IMR-90 (cell line): Measurements from ENCODE around the gene FUBP3. TPM values are rescaled to one million over a fixed set of nuclear protein-coding genes. Genes with fewer than 3 reads are reported as not detected.

Experiments used
- ATAC-seq: fragments of 200-7000 bp; cut with Tn5 transposase; 2 replicates; pipeline ENCODE4 v1.9.1; 2020; ENCODE audit warnings: low read depth, mild to moderate bottlenecking, moderate library complexity
- BruUV-seq: library from RNA; stranded (reverse); fragments of 400-500 nt; replicated peaks from 2 replicates; lab custom pipeline; 2021; lab: Mats Ljungman, UMichigan
- CTCF ChIA-PET: fragments of 300-600 bp; formaldehyde crosslinking; extraction: SDS; loops from one replicate; lab custom pipeline; 2021; ENCODE audit warnings: antibody characterized with exemption; lab: Yijun Ruan, JAX
- POLR2A ChIA-PET: fragments of 300-600 bp; sonication (Branson Sonifier 250); formaldehyde crosslinking; loops from one replicate; lab custom pipeline; 2022; ENCODE audit warnings: antibody characterized with exemption; ENCODE audit not compliant: unreplicated experiment; lab: Charles Lee
- DNase-seq: peaks from one replicate; pipeline ENCODE4 v3.0.0; 2013
- H2AFZ ChIP-seq: replicated peaks from 2 replicates; pipeline ENCODE3; 2013; ENCODE audit warnings: low read length, mild to moderate bottlenecking; ENCODE audit not compliant: poor library complexity
- H2AK5ac ChIP-seq: 2 replicates; pipeline ENCODE4 v1.6.1; 2013; ENCODE audit warnings: low read depth, low read length, inconsistent platforms
- H2AK9ac ChIP-seq: replicated peaks from 2 replicates; pipeline ENCODE3; 2013; ENCODE audit warnings: mild to moderate bottlenecking, low read depth, low read length, moderate library complexity; ENCODE audit not compliant: poor library complexity
- H2BK120ac ChIP-seq: 2 replicates; pipeline ENCODE4 v1.6.1; 2013; ENCODE audit warnings: low read depth, low read length, inconsistent platforms
- H2BK15ac ChIP-seq: 3 replicates; pipeline ENCODE4 v1.6.1; 2013; ENCODE audit warnings: low read depth, low read length, inconsistent platforms
- H2BK20ac ChIP-seq: 2 replicates; pipeline ENCODE4 v1.6.1; 2013; ENCODE audit warnings: low read depth, mild to moderate bottlenecking, inconsistent platforms, low read length, moderate library complexity
- H2BK5ac ChIP-seq: 2 replicates; pipeline ENCODE4 v1.6.1; 2013; ENCODE audit warnings: mild to moderate bottlenecking, low read depth, low read length, inconsistent platforms; ENCODE audit not compliant: poor library complexity, severe bottlenecking
- H3K14ac ChIP-seq: replicated peaks from 2 replicates; pipeline ENCODE4 v1.6.1; 2013; ENCODE audit warnings: low read depth, low read length, inconsistent platforms
- H3K18ac ChIP-seq: 2 replicates; pipeline ENCODE4 v1.6.1; 2013; ENCODE audit warnings: low read depth, low read length, control low read depth
- H3K23ac ChIP-seq: 2 replicates; pipeline ENCODE4 v1.6.1; 2013; ENCODE audit warnings: low read depth, low read length, inconsistent platforms
- H3K27ac ChIP-seq: 2 replicates; pipeline ENCODE4 v1.5.1; 2013; ENCODE audit warnings: mild to moderate bottlenecking, control low read depth, low read length; ENCODE audit not compliant: insufficient read depth
- H3K27me3 ChIP-seq: 2 replicates; pipeline ENCODE4 v1.6.1; 2013; ENCODE audit warnings: low read length; ENCODE audit not compliant: control insufficient read depth, insufficient read depth
- H3K36me3 ChIP-seq: 2 replicates; pipeline ENCODE4 v1.6.1; 2013; ENCODE audit warnings: low read length, mixed read lengths; ENCODE audit not compliant: control insufficient read depth, insufficient read depth
- H3K4ac ChIP-seq: 2 replicates; pipeline ENCODE4 v1.6.1; 2013; ENCODE audit warnings: low read depth, low read length, inconsistent platforms
- H3K4me1 ChIP-seq: 2 replicates; pipeline ENCODE4 v1.6.1; 2013; ENCODE audit warnings: low read length, mixed read lengths; ENCODE audit not compliant: control insufficient read depth, insufficient read depth
- H3K4me2 ChIP-seq: 2 replicates; pipeline ENCODE4 v1.6.1; 2013; ENCODE audit warnings: low read depth, mild to moderate bottlenecking, control low read depth, low read length, moderate library complexity
- H3K4me3 ChIP-seq: 2 replicates; pipeline ENCODE4 v1.5.1; 2013; ENCODE audit warnings: low read depth, mild to moderate bottlenecking, control low read depth, low read length, moderate library complexity; ENCODE audit not compliant: insufficient read depth
- H3K56ac ChIP-seq: 2 replicates; pipeline ENCODE4 v1.6.1; 2013; ENCODE audit warnings: low read length, inconsistent platforms; ENCODE audit not compliant: insufficient read depth; ENCODE audit errors: extremely low read depth
- H3K79me1 ChIP-seq, 2 experiments: 2 replicates each; pipeline ENCODE4 v1.6.1; 2013; ENCODE audit warnings: low read length in 2 of 2, inconsistent platforms in 1 of 2, low read depth in 1 of 2
- H3K9ac ChIP-seq: 2 replicates; pipeline ENCODE4 v1.6.1; 2013; ENCODE audit warnings: low read depth, low read length, control low read depth
- H3K9me1 ChIP-seq: 2 replicates; pipeline ENCODE4 v1.6.1; 2013; ENCODE audit warnings: low read length, inconsistent platforms; ENCODE audit not compliant: insufficient read depth
- H3K9me3 ChIP-seq: 2 replicates; pipeline ENCODE4 v1.6.1; 2013; ENCODE audit warnings: low read length; ENCODE audit not compliant: control insufficient read depth, insufficient read depth
- H4K20me1 ChIP-seq: 2 replicates; pipeline ENCODE4 v1.6.1; 2013; ENCODE audit warnings: low read length, inconsistent platforms; ENCODE audit not compliant: insufficient read depth
- H4K5ac ChIP-seq: 2 replicates; pipeline ENCODE4 v1.6.1; 2013; ENCODE audit warnings: mild to moderate bottlenecking, low read depth, low read length, control low read depth
- H4K8ac ChIP-seq, 2 experiments: 2 replicates each; pipeline ENCODE4 v1.6.1; 2013; ENCODE audit warnings: low read depth in 2 of 2, low read length in 2 of 2, control low read depth in 1 of 2, inconsistent platforms in 1 of 2
- H4K91ac ChIP-seq: 2 replicates; pipeline ENCODE4 v1.6.1; 2013; ENCODE audit warnings: low read depth, low read length, inconsistent platforms; ENCODE audit not compliant: insufficient read depth
- BHLHE40 ChIP-seq: fragments of 150-350 bp; IDR thresholded peaks from 2 replicates; pipeline ENCODE4 v1.6.1; 2016; ENCODE audit warnings: mild to moderate bottlenecking, low read depth, low read length
- CHD1 ChIP-seq: IDR thresholded peaks from 2 replicates; pipeline ENCODE4 v1.6.1; 2012; ENCODE audit warnings: low read depth, low read length, improper control_type of control experiment
- CTCF ChIP-seq: conservative IDR thresholded peaks from 2 replicates; pipeline ENCODE4 v1.5.1; 2012; ENCODE audit warnings: mild to moderate bottlenecking, low read depth, low read length, improper control_type of control experiment
- ELK1 ChIP-seq: fragments of 150-350 bp; IDR thresholded peaks from 2 replicates; pipeline ENCODE4 v1.6.1; 2016; ENCODE audit warnings: low read depth, mild to moderate bottlenecking, low read length, moderate library complexity, borderline replicate concordance
- FOS ChIP-seq: fragments of 150-350 bp; IDR thresholded peaks from 2 replicates; pipeline ENCODE4 v1.6.1; 2016; ENCODE audit warnings: low read depth, low read length
- MAFK ChIP-seq: IDR thresholded peaks from 2 replicates; pipeline ENCODE4 v1.6.1; 2012; ENCODE audit warnings: low read depth, low read length, improper control_type of control experiment
- MXI1 ChIP-seq: IDR thresholded peaks from 2 replicates; pipeline ENCODE4 v1.6.1; 2012; ENCODE audit warnings: low read depth, mild to moderate bottlenecking, low read length, moderate library complexity, borderline replicate concordance
- RCOR1 ChIP-seq: IDR thresholded peaks from 2 replicates; pipeline ENCODE4 v1.6.1; 2012; ENCODE audit warnings: mild to moderate bottlenecking, low read length, improper control_type of control experiment; ENCODE audit not compliant: insufficient replicate concordance
- USF2 ChIP-seq: fragments of 150-350 bp; IDR thresholded peaks from 2 replicates; pipeline ENCODE4 v1.6.1; 2017; ENCODE audit warnings: mild to moderate bottlenecking, antibody characterized with exemption, low read length, low read depth
- WGBS, 2 experiments: methylation state at CpG; one replicate each; pipeline versions ENCODE4 v1.1.5 to v1.1.7; 2013; ENCODE audit warnings: missing lambda C conversion rate in 2 of 2; ENCODE audit not compliant: insufficient read length in 1 of 2; ENCODE audit errors: extremely low coverage in 2 of 2; 5-methylcytosine and 5-hydroxymethylcytosine counted together
- dilution Hi-C: fragments of 300-500 bp; cut with HindIII; formaldehyde crosslinking; loops from one replicate; pipeline ENCODE4 v1.14.3; 2018; ENCODE audit warnings: low sequenced_read_pairs; ENCODE audit not compliant: unreplicated experiment
- in situ Hi-C: fragments of 300-500 bp; cut with MboI; formaldehyde crosslinking; loops from 3 replicates; pipeline ENCODE4 v1.14.3; 2019; ENCODE audit warnings: low sequenced_read_pairs, inconsistent platforms, mixed read lengths
- intact Hi-C: fragments of 100-400 bp; cut with micrococcal nuclease; formaldehyde crosslinking; loops from 2 replicates; pipeline ENCODE4 v1.10.0; 2022
- polyA plus RNA-seq, 3 experiments: library from polyadenylated mRNA; depleted of rRNA; stranded (reverse); fragments of >200 nt; gene quantifications; 2 replicates each; pipeline ENCODE4 v1.2.3, GENCODE V29; 2012; ENCODE audit warnings: low replicate concordance in 1 of 3
- total RNA-seq: library from RNA; depleted of rRNA; stranded (reverse); fragments of >200 nt; gene quantifications from 2 replicates; pipeline ENCODE4 v1.2.3, GENCODE V29; 2012

FUBP3 gene
- total and polyA plus RNA-seq, 2 of the 4 experiments (the other 2 are of a cell fraction), result 32.3 to 50.1 TPM

- no peak overlapping the region for H4K5ac ChIP-seq
- in situ Hi-C loops, result no loop called here
- no peak overlapping the region for H2BK5ac ChIP-seq
- H3K4me3 ChIP-seq, result no peak overlapping the region
- peaks cover 30% of the 10 kb centered on the region for H3K36me3 ChIP-seq
- H2AFZ ChIP-seq, result no peak overlapping the region
- H2BK20ac ChIP-seq, result no peak overlapping the region
- ChIA-PET POLR2A (no interaction called here), CTCF (no interaction called here)
- no peak for ATAC-seq
- H3K14ac ChIP-seq, result no peak overlapping the region
- intact Hi-C loops, result no loop called here
- H4K8ac ChIP-seq, result no peak overlapping the region
- no peak overlapping the region for H2BK120ac ChIP-seq
- no peaks in the 10 kb centered on the region for H3K27me3 ChIP-seq
- dilution Hi-C loops, result no loop called here
- TF ChIP-seq USF2 (no peak), FOS (no peak), MAFK (no peak), ELK1 (no peak), CHD1 (no peak), CTCF (no peak), MXI1 (no peak), BHLHE40 (no peak), RCOR1 (no peak)
- H3K4me2 ChIP-seq, result no peak overlapping the region
- peaks cover 8% of the 10 kb centered on the region for H3K4me1 ChIP-seq
- no TSS peak for BruUV-seq
- WGBS, 2 experiments, result 70% methylated on average over 2 of the region's 9 CpGs; no CpG with 5 or more reads in 1 of the 2 experiments
- H3K4ac ChIP-seq, result no peak overlapping the region
- H3K9me3 ChIP-seq, result no peaks in the 10 kb centered on the region
- no peak overlapping the region for H2AK9ac ChIP-seq
- DNase-seq, result no peak
- no peak overlapping the region for H3K56ac ChIP-seq
- no peak overlapping the region for H2AK5ac ChIP-seq
- H3K9me1 ChIP-seq, result peaks cover 17% of the 10 kb centered on the region
- peaks cover 37 to 59% of the 10 kb centered on the region in 2 experiments for H3K79me1 ChIP-seq
- H3K18ac ChIP-seq, result no peak overlapping the region
- H3K9ac ChIP-seq, result no peak overlapping the region
- peaks cover 35% of the 10 kb centered on the region for H4K20me1 ChIP-seq
- no peak overlapping the region for H4K91ac ChIP-seq
- H3K27ac ChIP-seq, result no peak overlapping the region
- no peak overlapping the region for H3K23ac ChIP-seq
- no peak overlapping the region for H2BK15ac ChIP-seq
Observed at GRCh38 chr9:130609163-130609562, 29.8 kb downstream of the FUBP3 start.
